CD4-positive, alpha-beta T cell treated with Interleukin-6 at 100 ng/mL for 8 hours (primary cell): ENCODE data around the gene TRAPPC2L.
"Not testable (repeated sequence)": the region's sequence is repeated elsewhere in the genome, so short reads cannot be mapped to it uniquely, and the experiment has no call there.

Source experiments
- DNase-seq: peaks from one replicate; pipeline ENCODE4 v3.0.0-alpha.2; 2020; ENCODE audit warnings: mixed read lengths, low spot score

TRAPPC2L gene

GRCh38 chr16:88818575-88818874 is 38.4 kb upstream of the TRAPPC2L start:
- no peak for DNase-seq

GRCh38 chr16:88819126-88819525 is 37.8 kb upstream of the TRAPPC2L start:
- DNase-seq: no peak

- no peak for DNase-seq
These were observed 36.4 kb upstream of the TRAPPC2L start for GRCh38 chr16:88820385-88821025.

- DNase-seq: no peak
These were observed 35.6 kb upstream of the TRAPPC2L start for GRCh38 chr16:88821168-88821850.

- DNase-seq: no peak
These were observed 34.5 kb upstream of the TRAPPC2L start for GRCh38 chr16:88822281-88823040.

- DNase-seq: not testable (repeated sequence)
These were observed 33.3 kb upstream of the TRAPPC2L start for GRCh38 chr16:88823646-88824045.

- no peak for DNase-seq
These were observed 32.5 kb upstream of the TRAPPC2L start for GRCh38 chr16:88824256-88825077.

- DNase-seq: no peak
These were observed 31.8 kb upstream of the TRAPPC2L start for GRCh38 chr16:88825146-88825545.

GRCh38 chr16:88826070-88826840 is 30.7 kb upstream of the TRAPPC2L start:
- no peak for DNase-seq

- no peak for DNase-seq
These were observed 29.2 kb upstream of the TRAPPC2L start for GRCh38 chr16:88827727-88828126.

GRCh38 chr16:88828711-88829110 is 28.2 kb upstream of the TRAPPC2L start:
- DNase-seq: no peak

GRCh38 chr16:88830258-88830657 is 26.7 kb upstream of the TRAPPC2L start:
- DNase-seq: no peak

GRCh38 chr16:88830783-88831182 is 26.1 kb upstream of the TRAPPC2L start:
- DNase-seq: no peak

GRCh38 chr16:88831838-88832237 is 25.1 kb upstream of the TRAPPC2L start:
- DNase-seq: no peak

GRCh38 chr16:88833086-88833485 is 23.8 kb upstream of the TRAPPC2L start:
- DNase-seq: no peak

- no peak for DNase-seq
These were observed 22.3 kb upstream of the TRAPPC2L start for GRCh38 chr16:88834670-88835069.

- no peak for DNase-seq
These were observed 21.5 kb upstream of the TRAPPC2L start for GRCh38 chr16:88835383-88835782.

GRCh38 chr16:88835818-88836217 is 21.1 kb upstream of the TRAPPC2L start:
- no peak for DNase-seq

GRCh38 chr16:88836791-88837190 is 20.1 kb upstream of the TRAPPC2L start:
- no peak for DNase-seq

GRCh38 chr16:88837806-88838205 is 19.1 kb upstream of the TRAPPC2L start:
- no peak for DNase-seq

GRCh38 chr16:88838566-88838965 is 18.4 kb upstream of the TRAPPC2L start:
- no peak for DNase-seq
